OCI-LY7 (cell line): ENCODE data around the gene ARL6IP6.

ENCODE experiments used
- CTCF ChIP-seq: fragments of 200-600 bp; sonication (generic); conservative IDR thresholded peaks from 2 replicates; pipeline ENCODE4 v1.5.1; 2014; ENCODE audit warnings: mild to moderate bottlenecking, antibody characterized with exemption, low read length, moderate library complexity, mixed read lengths
- EZH2phosphoT487 ChIP-seq: fragments of 200-600 bp; sonication (generic); IDR thresholded peaks from 2 replicates; pipeline ENCODE4 v1.6.1; 2018; ENCODE audit warnings: low read depth, borderline replicate concordance, mild to moderate bottlenecking, mixed run types, antibody characterized with exemption, low read length, moderate library complexity, mixed read lengths

GRCh38 chr2:152696476-152696875, 21.9 kb upstream of the ARL6IP6 start:
- TF ChIP-seq CTCF (no peak), EZH2phosphoT487 (no peak)
